B cell (primary cell): ENCODE data around the gene TMBIM1. TPM values are rescaled to one million over a fixed set of nuclear protein-coding genes. Genes with fewer than 3 reads are reported as not detected.

Source experiments
- ATAC-seq: fragments of 200-7000 bp; cut with Tn5 transposase; one replicate; pipeline ENCODE4 v1.10.0; 2021; ENCODE audit warnings: low read depth, mild to moderate bottlenecking, moderate number of reproducible peaks, moderate library complexity
- CTCF ChIA-PET: fragments of 350-600 bp; sonication (Branson Sonifier 250); formaldehyde crosslinking; loops from one replicate; lab custom pipeline; 2021; ENCODE audit warnings: antibody characterized with exemption, inconsistent platforms; lab: Charles Lee
- POLR2A ChIA-PET: fragments of 350-600 bp; sonication (Branson Sonifier 250); formaldehyde crosslinking; loops from one replicate; lab custom pipeline; 2021; ENCODE audit warnings: antibody characterized with exemption; lab: Charles Lee
- DNase-seq: peaks from one replicate; pipeline ENCODE4 v3.0.0; 2013
- H2AFZ ChIP-seq: 2 replicates; pipeline ENCODE4 v1.6.1; 2012; ENCODE audit warnings: mild to moderate bottlenecking, low read depth, low read length; ENCODE audit not compliant: insufficient read depth, poor library complexity, severe bottlenecking
- H3K27ac ChIP-seq, 2 donors: 1 replicate in 1 of 2; 2 replicates in 1 of 2; pipeline ENCODE4 v1.5.1; 2012 to 2013; ENCODE audit warnings: low read length in 2 of 2, mild to moderate bottlenecking in 2 of 2, moderate library complexity in 1 of 2
- H3K27me3 ChIP-seq, 4 experiments: fragments of 200-600 bp in 1 of 4; sonication (generic) in 1 of 4; replicated peaks in 1 of 4; 1 replicate in 2 of 4; 2 replicates in 2 of 4; pipeline versions ENCODE4 v1.6.1 to v1.7.0; 2013 to 2016; ENCODE audit warnings: low read length in 3 of 4, mild to moderate bottlenecking in 2 of 4, mixed read lengths in 1 of 4, moderate library complexity in 1 of 4; ENCODE audit not compliant: insufficient read depth in 4 of 4, control insufficient read depth in 3 of 4; ENCODE audit errors: control extremely low read depth in 1 of 4
- H3K36me3 ChIP-seq, 2 experiments: replicated peaks in 1 of 2; 1 replicate in 1 of 2; 2 replicates in 1 of 2; pipeline versions ENCODE4 v1.6.1 to v1.7.1; 2013; ENCODE audit warnings: low read length in 1 of 2; ENCODE audit not compliant: insufficient read depth in 2 of 2, control insufficient read depth in 1 of 2; ENCODE audit errors: control extremely low read depth in 1 of 2, extremely low read depth in 1 of 2
- H3K4me1 ChIP-seq, 2 donors: fragments of 200-600 bp in 1 of 2; sonication (generic) in 1 of 2; 1 replicate in 1 of 2; 2 replicates in 1 of 2; pipeline versions ENCODE4 v1.5.1 to v1.6.1; 2013 to 2017; ENCODE audit warnings: low read length in 2 of 2; ENCODE audit not compliant: control insufficient read depth in 2 of 2, insufficient read depth in 2 of 2
- H3K4me2 ChIP-seq: replicated peaks from 2 replicates; pipeline ENCODE3; 2012; ENCODE audit warnings: mild to moderate bottlenecking, low read depth, low read length; ENCODE audit not compliant: poor library complexity, severe bottlenecking
- H3K4me3 ChIP-seq, 5 experiments: fragments of 200-600 bp in 1 of 5; sonication (generic) in 1 of 5; 1 replicate in 3 of 5; 2 replicates in 2 of 5; pipeline versions ENCODE4 v1.5.1 to v1.7.0; 2011 to 2016; ENCODE audit warnings: low read length in 4 of 5, mild to moderate bottlenecking in 4 of 5, low read depth in 2 of 5, control low read depth in 1 of 5, moderate library complexity in 1 of 5; ENCODE audit not compliant: insufficient read depth in 1 of 5; ENCODE audit errors: control extremely low read depth in 1 of 5, extremely low read depth in 1 of 5
- H3K79me2 ChIP-seq: fragments of 200-600 bp; sonication (generic); one replicate; pipeline ENCODE4 v1.6.0; 2016; ENCODE audit warnings: low read length; ENCODE audit not compliant: control insufficient read depth, insufficient read depth
- H3K9ac ChIP-seq: fragments of 200-600 bp; sonication (generic); 2 replicates; pipeline ENCODE4 v1.6.1; 2017; ENCODE audit warnings: mild to moderate bottlenecking, low read length, moderate library complexity
- H3K9me3 ChIP-seq, 3 donors: one replicate each; pipeline versions ENCODE4 v1.6.1 to v1.7.1; 2013; ENCODE audit warnings: low read length in 2 of 3; ENCODE audit not compliant: control insufficient read depth in 2 of 3, insufficient read depth in 1 of 3; ENCODE audit errors: control extremely low read depth in 1 of 3
- H4K20me1 ChIP-seq: 2 replicates; pipeline ENCODE4 v1.6.0; 2012; ENCODE audit warnings: mild to moderate bottlenecking, low read length; ENCODE audit not compliant: insufficient read depth, control insufficient read depth, poor library complexity, severe bottlenecking
- H3K27ac Mint-ChIP-seq: one replicate; pipeline ENCODE4 v1.8.0; 2021; ENCODE audit warnings: mixed read lengths
- H3K27me3 Mint-ChIP-seq: one replicate; pipeline ENCODE4 v1.8.0; 2021; ENCODE audit warnings: mixed read lengths
- H3K4me1 Mint-ChIP-seq: one replicate; pipeline ENCODE4 v1.8.0; 2021; ENCODE audit warnings: mixed read lengths
- H3K4me3 Mint-ChIP-seq: one replicate; pipeline ENCODE4 v1.8.0; 2021; ENCODE audit warnings: mixed read lengths
- H3K9me3 Mint-ChIP-seq: one replicate; pipeline ENCODE4 v1.8.0; 2022; ENCODE audit warnings: mixed read lengths; ENCODE audit not compliant: insufficient read depth
- CTCF ChIP-seq: fragments of 200-600 bp; IDR thresholded peaks from one replicate; pipeline ENCODE4 v1.8.0; 2022; ENCODE audit warnings: antibody characterized with exemption, mild to moderate bottlenecking
- EZH2 ChIP-seq: IDR thresholded peaks from 2 replicates; pipeline ENCODE4 v1.6.1; 2012; ENCODE audit warnings: borderline replicate concordance, low read depth, mild to moderate bottlenecking, moderate library complexity, low read length; ENCODE audit not compliant: insufficient read depth, poor library complexity, severe bottlenecking
- WGBS: methylation state at CpG from one replicate; pipeline ENCODE4 v1.1.5; 2013; ENCODE audit warnings: missing lambda C conversion rate; ENCODE audit not compliant: insufficient coverage; 5-methylcytosine and 5-hydroxymethylcytosine counted together
- intact Hi-C: fragments of 100-400 bp; cut with micrococcal nuclease; formaldehyde crosslinking; loops from one replicate; pipeline ENCODE4 v1.10.0; 2022
- polyA minus RNA-seq: library from RNA; depleted of rRNA, polyadenylated mRNA; stranded (reverse); fragments of >200 nt; gene quantifications from 2 replicates; pipeline ENCODE4 v1.2.3, GENCODE V29; 2012
- polyA plus RNA-seq: library from polyadenylated mRNA; depleted of rRNA; stranded (reverse); fragments of >200 nt; gene quantifications from 2 replicates; pipeline ENCODE4 v1.2.3, GENCODE V29; 2012
- total RNA-seq, 2 donors: library from RNA; stranded (reverse); fragments of 120-200 nt in 1 of 2; gene quantifications; 1 replicate in 1 of 2; 2 replicates in 1 of 2; pipeline versions ENCODE4 v1.2.3 to v1.2.4, GENCODE V29; 2013 to 2022

The TMBIM1 gene
- total RNA-seq (128 and 137 TPM in 2 replicates), polyA plus RNA-seq (68.7 and 72.5 TPM in 2 replicates), polyA minus RNA-seq (137 and 161 TPM in 2 replicates)
- 86.1 TPM for total RNA-seq (2013)

DNA sequence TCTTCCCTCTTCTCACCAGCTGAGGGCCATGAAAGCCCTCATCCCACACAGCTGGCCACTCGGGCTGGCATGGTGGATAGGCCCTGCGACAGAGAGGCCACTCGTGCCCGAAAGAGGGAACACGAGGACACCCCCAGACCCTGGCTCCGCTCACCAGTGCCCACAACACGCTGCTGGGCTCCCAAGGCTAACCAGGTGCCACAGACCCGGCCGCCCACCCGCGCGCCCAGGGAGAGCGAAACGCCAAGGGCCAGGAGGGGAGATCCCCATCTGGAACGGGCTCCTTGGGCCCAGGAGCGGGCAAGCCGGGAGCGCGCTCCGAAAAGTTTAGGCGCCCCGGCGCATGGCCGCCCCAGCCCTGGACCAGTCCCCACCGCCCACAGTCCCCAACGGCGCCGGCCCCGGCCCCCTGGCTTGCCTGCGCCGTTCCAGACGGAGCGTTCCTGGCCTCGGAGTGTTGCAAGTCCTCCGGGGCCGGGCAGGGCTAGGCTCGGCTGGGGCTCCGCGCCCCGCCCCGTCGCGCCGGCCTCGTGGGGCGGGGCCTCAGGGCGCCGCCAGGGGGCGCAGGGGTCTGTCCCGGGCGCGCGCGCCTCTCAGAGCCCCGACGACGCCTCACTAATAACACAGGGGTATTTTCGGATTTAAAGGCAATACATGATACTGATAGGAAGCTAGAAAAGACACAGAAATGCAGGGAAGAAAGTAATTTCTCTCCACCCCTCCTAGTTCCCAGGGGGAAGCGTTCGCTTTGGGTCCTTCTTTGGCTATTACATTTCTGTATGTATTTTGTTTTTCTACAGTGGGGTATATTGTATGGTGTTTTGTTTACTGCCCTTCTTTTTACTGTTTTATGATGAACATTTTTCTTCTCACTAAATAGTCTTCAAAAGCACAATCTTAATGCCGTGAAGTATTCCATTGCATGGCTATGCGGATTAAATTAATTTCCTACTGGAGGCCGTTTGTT is at the start of gene TMBIM1:
TSS of gene TMBIM1 (minus strand) at position 456 of the 967 bp plus-strand sequence. CDS start 10,362 bp downstream, outside the sequence.
- H3K9me3 Mint-ChIP-seq: no peaks in the 10 kb centered on the region
- 1% methylated on average over 49 of the region's 63 CpGs for WGBS
- Histone ChIP-seq H3K4me1 (peaks cover 57 to 71% of the 10 kb centered on the region in 2 donors), H3K4me2 (peak within 1 kb of the TSS; percentile 93), H3K4me3 (peak within 1 kb of the TSS; percentile 50 to 95 (median 87)), H2AFZ (peak within 1 kb of the TSS; percentile 72), H3K9me3 (no peaks in the 10 kb centered on the region), H3K36me3 (no peaks in the 10 kb centered on the region), H3K79me2 (peaks cover 69% of the 10 kb centered on the region), H4K20me1 (no peaks in the 10 kb centered on the region), H3K9ac (peak within 1 kb of the TSS; percentile 97), H3K27ac (peak within 1 kb of the TSS; percentile 92 to 98), H3K27me3 (no peaks in the 10 kb centered on the region)
- ChIA-PET POLR2A (interaction anchor here (0.6 to 3.4 kb wide), 6 partner anchors 20 to 114 kb away, joined by 3 to 32 read pairs (median 7); partner anchors contain the start of genes AAMP and PNKD), CTCF (interaction anchor here (1.0 to 15.5 kb wide), 10 partner anchors 9 to 367 kb away, joined by 3 to 331 read pairs (median 11); partner anchors contain the start of genes AAMP, BCS1L, CATIP and PNKD)
- peak within 1 kb of the TSS; percentile 93 for H3K27ac Mint-ChIP-seq
- peaks cover 60% of the 10 kb centered on the region for H3K4me1 Mint-ChIP-seq
- intact Hi-C loops: loop anchor here (1.0 to 5.0 kb wide), 7 partner anchors 9 to 590 kb away; partner anchors contain the start of genes CATIP, CNOT9, USP37 and WNT10A
- no peak for TF ChIP-seq EZH2
- peak; percentile 90 for TF ChIP-seq CTCF
- DNase-seq (peak; percentile 90), ATAC-seq (peak; percentile 72)
- no peaks in the 10 kb centered on the region for H3K27me3 Mint-ChIP-seq
- peak within 1 kb of the TSS; percentile 89 for H3K4me3 Mint-ChIP-seq
